Smooth muscle cell of bladder (primary cell): ENCODE measurements around the gene HNRNPM. TPM values are rescaled to one million over a fixed set of nuclear protein-coding genes. Genes with fewer than 3 reads are reported as not detected.

ENCODE experiments used
- total RNA-seq: library from RNA; depleted of rRNA; stranded (reverse); fragments of >200 nt; gene quantifications from 2 replicates; pipeline ENCODE4 v1.2.3, GENCODE V29; 2014

Gene HNRNPM, protein sequence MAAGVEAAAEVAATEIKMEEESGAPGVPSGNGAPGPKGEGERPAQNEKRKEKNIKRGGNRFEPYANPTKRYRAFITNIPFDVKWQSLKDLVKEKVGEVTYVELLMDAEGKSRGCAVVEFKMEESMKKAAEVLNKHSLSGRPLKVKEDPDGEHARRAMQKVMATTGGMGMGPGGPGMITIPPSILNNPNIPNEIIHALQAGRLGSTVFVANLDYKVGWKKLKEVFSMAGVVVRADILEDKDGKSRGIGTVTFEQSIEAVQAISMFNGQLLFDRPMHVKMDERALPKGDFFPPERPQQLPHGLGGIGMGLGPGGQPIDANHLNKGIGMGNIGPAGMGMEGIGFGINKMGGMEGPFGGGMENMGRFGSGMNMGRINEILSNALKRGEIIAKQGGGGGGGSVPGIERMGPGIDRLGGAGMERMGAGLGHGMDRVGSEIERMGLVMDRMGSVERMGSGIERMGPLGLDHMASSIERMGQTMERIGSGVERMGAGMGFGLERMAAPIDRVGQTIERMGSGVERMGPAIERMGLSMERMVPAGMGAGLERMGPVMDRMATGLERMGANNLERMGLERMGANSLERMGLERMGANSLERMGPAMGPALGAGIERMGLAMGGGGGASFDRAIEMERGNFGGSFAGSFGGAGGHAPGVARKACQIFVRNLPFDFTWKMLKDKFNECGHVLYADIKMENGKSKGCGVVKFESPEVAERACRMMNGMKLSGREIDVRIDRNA
- total RNA-seq = 35.3 and 39.4 TPM in 2 replicates

DNA sequence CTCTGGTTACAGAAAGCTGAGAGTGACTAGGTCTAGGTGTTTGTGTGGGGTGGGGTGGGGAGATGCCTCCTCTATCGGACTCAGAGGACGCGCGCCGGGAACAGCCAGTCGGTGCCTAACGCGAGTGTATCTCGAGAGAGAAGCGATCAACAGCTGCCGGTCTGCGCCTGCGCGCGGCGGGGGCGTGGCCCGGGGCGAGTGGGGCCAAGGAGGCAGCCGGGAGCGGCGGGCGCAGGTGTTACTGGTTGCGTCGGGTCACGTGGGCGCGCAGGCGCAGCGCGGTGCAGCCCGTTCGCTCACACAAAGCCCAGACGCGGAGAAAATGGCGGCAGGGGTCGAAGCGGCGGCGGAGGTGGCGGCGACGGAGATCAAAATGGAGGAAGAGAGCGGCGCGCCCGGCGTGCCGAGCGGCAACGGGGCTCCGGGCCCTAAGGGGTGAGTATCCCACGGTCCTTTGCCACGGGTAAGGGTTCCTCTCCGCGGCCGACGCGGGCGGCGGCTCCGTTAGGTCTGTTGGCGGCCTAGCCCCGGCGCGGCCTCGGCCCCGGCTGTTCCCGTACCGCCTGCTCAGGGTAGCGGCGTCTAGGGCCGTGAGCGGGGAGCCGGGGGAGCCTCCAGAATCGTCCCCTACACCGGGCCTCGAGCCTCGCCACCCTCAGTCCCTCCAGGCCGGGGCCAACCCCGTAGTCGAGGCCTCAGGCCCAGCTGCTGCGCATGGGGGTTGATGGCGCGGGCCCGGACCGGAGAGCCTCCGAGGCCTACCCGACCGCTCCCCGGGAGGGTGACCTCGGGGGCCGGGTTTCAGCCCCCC, at the start of gene HNRNPM:
TSS of gene HNRNPM (plus strand) at position 299 of the 811 bp plus-strand sequence. CDS start at position 323, 24 bp downstream.

DNA sequence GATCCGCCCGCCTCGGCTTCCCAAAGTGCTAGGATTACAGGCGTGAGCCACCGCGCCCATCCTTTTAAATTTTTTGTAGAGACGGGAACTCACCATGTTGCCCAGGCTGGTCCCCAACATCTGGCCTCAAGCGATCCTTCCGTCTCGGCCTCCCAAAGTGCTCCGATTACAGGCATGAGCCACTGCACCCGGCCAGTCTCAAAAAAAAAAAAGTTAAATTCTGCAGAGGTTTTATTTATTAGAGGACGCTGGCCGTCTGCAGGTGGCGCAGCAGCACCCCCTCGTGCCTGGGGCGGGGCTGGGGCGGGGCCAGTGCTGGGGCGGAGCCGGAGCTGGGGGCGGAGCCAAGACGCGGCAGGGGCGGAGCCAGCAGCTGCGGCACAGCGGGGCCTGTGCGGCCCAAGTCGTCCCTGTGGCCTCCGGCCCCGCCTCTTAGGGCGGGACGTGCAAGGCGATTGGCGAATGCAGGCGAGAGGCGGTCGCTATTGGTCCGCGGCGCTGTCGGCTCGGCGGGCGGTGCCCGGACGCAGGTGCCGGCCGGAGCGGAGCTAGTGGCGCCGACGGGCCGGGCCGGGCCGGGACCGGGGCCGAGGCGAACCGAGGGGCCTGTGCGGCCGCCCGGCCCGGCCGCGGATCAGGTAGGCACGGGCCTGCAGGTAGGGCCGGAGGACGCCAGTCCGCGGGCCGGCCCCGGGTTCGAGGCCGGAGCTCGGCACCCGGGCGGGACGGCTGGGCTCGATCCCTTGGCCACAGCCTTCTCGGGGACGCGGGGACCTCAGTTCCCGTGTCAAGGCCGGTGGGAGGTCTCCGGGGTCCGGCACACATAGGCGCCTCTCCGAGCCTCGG, 31.8 kb upstream of the HNRNPM start, which contains the start of gene MARCHF2:
TSS of gene MARCHF2 (plus strand) at position 523 of the 846 bp plus-strand sequence. CDS start 8,536 bp downstream, outside the sequence.

DNA sequence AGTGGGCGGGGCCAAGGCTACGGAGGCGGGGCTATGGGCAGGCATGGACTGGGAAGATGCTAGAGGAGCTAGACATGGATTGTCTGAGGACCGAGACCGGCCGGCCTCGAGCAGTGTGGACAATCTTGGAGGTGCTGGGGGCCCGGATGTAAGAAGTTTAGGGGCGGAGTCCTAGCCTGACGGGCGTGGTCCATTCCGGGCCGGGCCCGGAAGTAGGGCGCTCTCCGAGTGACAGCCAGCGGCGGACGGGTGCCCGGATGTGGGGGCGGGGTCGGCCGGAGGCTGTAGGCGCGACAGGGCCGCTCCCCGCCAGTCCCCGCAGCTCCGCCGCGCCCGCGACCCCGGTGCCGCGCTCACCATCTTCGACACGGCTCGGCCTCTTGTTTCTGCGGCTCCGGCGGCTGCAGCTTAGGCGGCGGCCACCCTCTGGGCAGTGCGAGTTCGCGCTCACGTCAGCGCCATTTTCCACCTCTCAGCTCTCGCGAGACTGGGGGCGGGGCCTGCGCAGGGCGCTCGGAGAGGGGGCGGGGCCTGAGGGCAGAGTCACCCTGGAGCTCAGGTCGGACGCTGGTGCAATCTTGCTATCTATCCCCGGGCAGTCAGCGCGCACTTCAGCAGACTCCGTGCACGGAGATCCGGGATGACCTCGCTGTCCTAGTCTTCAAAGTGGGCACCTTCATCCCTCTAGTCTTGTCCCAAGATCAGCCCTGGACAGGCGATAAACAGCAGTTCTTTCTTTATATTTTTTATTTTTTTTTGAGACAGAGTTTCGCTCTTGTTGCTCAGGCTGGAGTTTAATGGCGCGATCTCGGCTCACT, 69.1 kb downstream of the HNRNPM start, which contains the start of gene ZNF414:
TSS of gene ZNF414 (minus strand) at position 481 of the 818 bp plus-strand sequence. CDS start at position 360, 121 bp downstream.

Other genes starting within 250 kb of the HNRNPM start
- gene CERS4, start 235.6 kb upstream of the HNRNPM start, total RNA-seq = 9.4 and 14.5 TPM in 2 replicates
- 20.5 and 23.2 TPM in 2 replicates for gene CD320, start 136.6 kb upstream of the HNRNPM start, total RNA-seq
- gene NDUFA7, start 123.6 kb upstream of the HNRNPM start, total RNA-seq = 31.0 and 40.4 TPM in 2 replicates
- 646 and 817 TPM in 2 replicates for gene RPS28, start 123.5 kb upstream of the HNRNPM start, total RNA-seq
- 0.18 and 0.43 TPM in 2 replicates for gene KANK3, start 101.7 kb upstream of the HNRNPM start, total RNA-seq
- 1.1 and 7.9 TPM in 2 replicates for gene ANGPTL4, start 80.8 kb upstream of the HNRNPM start, total RNA-seq
- gene RAB11B, start 54.6 kb upstream of the HNRNPM start, total RNA-seq = 43.0 and 47.0 TPM in 2 replicates
- 51.6 and 79.5 TPM in 2 replicates for gene MARCHF2, start 31.7 kb upstream of the HNRNPM start, total RNA-seq
- gene PRAM1, start 57.7 kb downstream of the HNRNPM start, total RNA-seq = not detected in 2 replicates
- 2.8 and 4.4 TPM in 2 replicates for gene ZNF414, start 69.2 kb downstream of the HNRNPM start, total RNA-seq
- gene MYO1F, start 132.5 kb downstream of the HNRNPM start, total RNA-seq = 0.14 and 0.37 TPM in 2 replicates
- 6.3 and 10.2 TPM in 2 replicates for gene ADAMTS10, start 165.7 kb downstream of the HNRNPM start, total RNA-seq
- not detected in 2 replicates for gene NFILZ, start 185.7 kb downstream of the HNRNPM start, total RNA-seq